Measurements from ENCODE around the gene BIRC2. TPM values are rescaled to one million over a fixed set of nuclear protein-coding genes. Genes with fewer than 3 reads are reported as not detected.

BIRC2 gene
- total RNA-seq, 1 donor: 76.0 TPM

DNA sequence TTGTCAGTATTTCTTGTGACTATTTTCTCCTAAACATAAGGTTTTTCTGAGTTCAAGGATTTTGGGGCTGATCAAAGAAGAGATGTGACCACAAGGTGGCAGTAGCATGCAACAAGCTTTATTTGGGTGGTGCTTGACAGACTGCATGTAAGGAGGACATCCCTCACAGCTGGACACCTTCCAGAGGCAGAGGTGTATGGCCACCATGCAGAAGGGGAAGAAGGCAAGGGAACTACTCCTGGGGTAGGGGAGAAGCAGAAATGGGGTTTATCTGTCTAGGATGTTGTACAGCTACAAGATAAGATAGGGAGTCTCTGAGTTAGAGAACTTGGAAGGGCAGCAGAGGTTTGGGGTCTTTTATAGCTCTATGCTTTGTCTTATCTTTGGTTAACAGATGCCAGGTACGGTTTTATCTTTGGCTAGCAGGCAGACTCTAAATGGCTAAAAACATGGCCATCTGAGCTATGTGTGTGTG, 5.1 kb upstream of the BIRC2 start:
- H3K27me3 ChIP-seq (ENCODE audit: insufficient read depth, low read length): no peaks in the 10 kb centered on the region
- H3K4me1 ChIP-seq (ENCODE audit: insufficient read depth, low read length): peaks cover 23% of the 10 kb centered on the region
- no peak for DNase-seq (ENCODE audit: insufficient read length, low spot score, missing footprints)
- H3K27ac ChIP-seq (ENCODE audit: low read depth, low read length): no peak overlapping the region
- H3K9me3 ChIP-seq (ENCODE audit: low read depth, low read length): no peaks in the 10 kb centered on the region
- no peaks in the 10 kb centered on the region for H3K36me3 ChIP-seq (ENCODE audit: insufficient read depth, low read length)
- H2AFZ ChIP-seq (ENCODE audit: low read length): peak overlapping the region; percentile 57
- H3K79me2 ChIP-seq (ENCODE audit: insufficient read depth, low read length): no peaks in the 10 kb centered on the region
- H4K20me1 ChIP-seq (ENCODE audit: insufficient read depth, low read length): no peaks in the 10 kb centered on the region
- TF ChIP-seq CTCF (IDR thresholded peaks at IDR 0.05; ENCODE audit: extremely low read depth, low read depth, low read length): peak; percentile 88
- H3K4me2 ChIP-seq (ENCODE audit: insufficient read depth, low read length): no peak overlapping the region
- H3K4me3 ChIP-seq (ENCODE audit: insufficient read depth, low read length): no peak overlapping the region

DNA sequence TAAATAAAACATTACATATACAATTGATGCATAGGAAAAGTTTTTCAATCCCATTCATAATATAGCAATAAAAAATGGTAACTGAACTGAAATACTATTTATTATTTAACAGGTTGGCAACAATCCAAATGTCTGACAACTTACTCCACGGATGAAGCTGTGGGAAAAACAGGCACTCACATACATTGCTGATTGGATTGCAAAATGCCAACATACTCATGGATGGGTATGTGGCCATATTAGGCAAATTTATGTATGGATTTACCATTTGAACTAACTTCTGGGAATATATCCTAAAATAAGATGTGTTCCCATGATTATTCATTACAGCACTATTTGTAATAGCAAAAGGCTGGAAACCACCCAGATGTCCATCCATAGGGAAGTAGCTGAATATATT, 3.2 kb upstream of the BIRC2 start:
- Histone ChIP-seq H3K27me3 (ENCODE audit: insufficient read depth, low read length) (no peaks in the 10 kb centered on the region), H3K27ac (ENCODE audit: low read depth, low read length) (peak overlapping the region; percentile 32)

DNA sequence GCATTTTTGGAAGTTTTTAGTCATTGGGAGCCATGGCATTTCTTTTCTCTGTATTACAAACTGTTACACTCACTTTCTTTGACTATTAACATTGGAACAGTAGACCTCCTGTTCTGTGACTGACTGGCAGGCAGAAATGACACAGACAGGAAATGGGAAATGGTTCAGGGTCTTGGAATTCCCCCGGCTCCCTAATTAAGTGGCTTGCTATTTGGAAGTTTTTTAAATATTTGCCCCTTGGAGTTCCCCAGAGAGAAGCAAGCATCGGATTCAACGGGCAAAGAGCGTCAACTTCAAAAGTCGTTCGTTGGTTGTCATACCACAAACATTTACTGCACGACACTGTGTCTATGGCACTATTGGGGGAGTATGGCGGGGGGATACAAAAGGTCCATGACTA, 1.1 kb upstream of the BIRC2 start:
- no peak for TF ChIP-seq CTCF (IDR thresholded peaks at IDR 0.05; ENCODE audit: extremely low read depth, low read depth, low read length)
- peaks cover 39% of the 10 kb centered on the region for H3K79me2 ChIP-seq (ENCODE audit: insufficient read depth, low read length)
- DNase-seq (ENCODE audit: insufficient read length, low spot score, missing footprints): no peak
- H2AFZ ChIP-seq (ENCODE audit: low read length): peak overlapping the region; percentile 43
- peaks cover 12% of the 10 kb centered on the region for H3K36me3 ChIP-seq (ENCODE audit: insufficient read depth, low read length)
- H3K4me3 ChIP-seq (ENCODE audit: insufficient read depth, low read length): peak overlapping the region; percentile 85
- no peaks in the 10 kb centered on the region for H3K9me3 ChIP-seq (ENCODE audit: low read depth, low read length)
- peak overlapping the region; percentile 97 for H3K27ac ChIP-seq (ENCODE audit: low read depth, low read length)
- H3K4me2 ChIP-seq (ENCODE audit: insufficient read depth, low read length): peak overlapping the region; percentile 85
- no peaks in the 10 kb centered on the region for H3K27me3 ChIP-seq (ENCODE audit: insufficient read depth, low read length)
- peaks cover 6% of the 10 kb centered on the region for H4K20me1 ChIP-seq (ENCODE audit: insufficient read depth, low read length)
- peaks cover 30% of the 10 kb centered on the region for H3K4me1 ChIP-seq (ENCODE audit: insufficient read depth, low read length)

More for the DNA sequence above, 3.2 kb upstream of the BIRC2 start:
- Histone ChIP-seq H3K9me3 (ENCODE audit: low read depth, low read length) (no peaks in the 10 kb centered on the region), H3K4me1 (ENCODE audit: insufficient read depth, low read length) (peaks cover 27% of the 10 kb centered on the region), H3K4me2 (ENCODE audit: insufficient read depth, low read length) (peak overlapping the region; percentile 16), H3K4me3 (ENCODE audit: insufficient read depth, low read length) (no peak overlapping the region), H3K79me2 (ENCODE audit: insufficient read depth, low read length) (peaks cover 18% of the 10 kb centered on the region), H3K36me3 (ENCODE audit: insufficient read depth, low read length) (no peaks in the 10 kb centered on the region), H4K20me1 (ENCODE audit: insufficient read depth, low read length) (peaks cover 3% of the 10 kb centered on the region), H2AFZ (ENCODE audit: low read length) (peak overlapping the region; percentile 32)
- no peak for DNase-seq (ENCODE audit: insufficient read length, low spot score, missing footprints)
- TF ChIP-seq CTCF (IDR thresholded peaks at IDR 0.05; ENCODE audit: extremely low read depth, low read depth, low read length): no peak

DNA sequence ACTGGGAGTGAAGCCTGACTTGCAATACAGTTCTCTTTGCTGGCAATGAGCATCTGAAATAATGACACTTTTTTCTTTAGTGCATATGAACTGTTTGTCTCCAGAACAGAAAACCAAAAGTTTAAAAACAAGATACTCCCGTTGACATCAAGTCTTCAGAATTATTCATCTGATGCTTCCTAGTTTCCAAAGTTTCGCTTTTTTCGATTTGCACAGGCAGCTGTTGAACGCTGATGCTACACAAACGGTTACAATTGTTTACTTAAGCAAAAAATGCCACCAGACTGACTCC, 612 bp upstream of the BIRC2 start:
- H2AFZ ChIP-seq (ENCODE audit: low read length): peak overlapping the region; percentile 91
- peaks cover 30% of the 10 kb centered on the region for H3K4me1 ChIP-seq (ENCODE audit: insufficient read depth, low read length)
- DNase-seq (ENCODE audit: insufficient read length, low spot score, missing footprints): no peak
- H3K79me2 ChIP-seq (ENCODE audit: insufficient read depth, low read length): peaks cover 44% of the 10 kb centered on the region
- H4K20me1 ChIP-seq (ENCODE audit: insufficient read depth, low read length): peaks cover 6% of the 10 kb centered on the region
- H3K4me3 ChIP-seq (ENCODE audit: insufficient read depth, low read length): peak overlapping the region; percentile 85
- peak overlapping the region; percentile 85 for H3K4me2 ChIP-seq (ENCODE audit: insufficient read depth, low read length)
- H3K9me3 ChIP-seq (ENCODE audit: low read depth, low read length): no peaks in the 10 kb centered on the region
- peak overlapping the region; percentile 97 for H3K27ac ChIP-seq (ENCODE audit: low read depth, low read length)
- no peaks in the 10 kb centered on the region for H3K27me3 ChIP-seq (ENCODE audit: insufficient read depth, low read length)
- H3K36me3 ChIP-seq (ENCODE audit: insufficient read depth, low read length): peaks cover 16% of the 10 kb centered on the region
- no peak for TF ChIP-seq CTCF (IDR thresholded peaks at IDR 0.05; ENCODE audit: extremely low read depth, low read depth, low read length)
